ENCODE data around the gene TFAM.

The TFAM gene

DNA sequence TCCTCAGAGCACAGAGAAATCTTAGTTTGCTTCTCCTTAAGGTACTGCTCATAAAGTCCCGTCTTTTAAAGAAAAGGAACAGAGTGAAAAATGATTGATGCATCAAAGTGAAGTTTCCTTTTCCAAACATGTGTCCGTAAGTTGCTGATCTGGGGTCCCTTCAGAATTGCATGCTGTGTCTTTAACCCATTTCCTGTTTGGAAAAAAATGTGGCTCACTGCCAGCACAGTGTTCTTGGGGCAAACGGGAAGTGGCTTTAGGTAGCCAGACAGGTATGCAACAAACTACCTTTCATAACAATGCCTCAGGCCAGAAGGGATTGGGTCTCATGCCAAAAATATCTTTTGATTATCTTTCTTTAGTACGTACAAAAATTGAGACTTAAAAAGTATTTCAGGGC lies 50.9 kb downstream of the TFAM start:
- DNase-seq, result no peak

DNA sequence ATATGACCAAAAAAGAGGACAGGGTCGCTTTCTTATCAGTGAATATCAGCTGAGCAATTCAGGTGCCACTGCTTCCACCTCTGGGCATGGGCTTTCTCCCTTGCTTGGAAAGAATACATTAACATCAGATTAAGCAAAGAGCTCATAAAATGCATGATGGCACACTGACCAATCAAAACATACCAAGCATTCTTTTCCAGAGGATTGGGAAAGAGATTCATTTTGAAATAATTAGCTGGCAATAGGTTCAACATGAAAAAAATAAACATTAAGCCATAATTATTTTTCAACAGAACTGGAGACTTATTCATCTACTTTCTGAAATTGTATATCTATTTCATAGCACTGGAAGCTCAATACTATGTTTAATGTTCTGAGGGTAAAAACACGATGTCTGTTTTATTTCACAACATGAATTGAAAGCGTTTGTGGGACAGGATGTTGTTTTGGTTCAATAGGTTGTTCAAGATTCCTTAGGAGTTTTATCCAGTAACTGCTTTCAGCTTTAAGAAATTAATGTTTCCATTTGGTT lies 53.2 kb downstream of the TFAM start:
- DNase-seq, result no peak

DNA sequence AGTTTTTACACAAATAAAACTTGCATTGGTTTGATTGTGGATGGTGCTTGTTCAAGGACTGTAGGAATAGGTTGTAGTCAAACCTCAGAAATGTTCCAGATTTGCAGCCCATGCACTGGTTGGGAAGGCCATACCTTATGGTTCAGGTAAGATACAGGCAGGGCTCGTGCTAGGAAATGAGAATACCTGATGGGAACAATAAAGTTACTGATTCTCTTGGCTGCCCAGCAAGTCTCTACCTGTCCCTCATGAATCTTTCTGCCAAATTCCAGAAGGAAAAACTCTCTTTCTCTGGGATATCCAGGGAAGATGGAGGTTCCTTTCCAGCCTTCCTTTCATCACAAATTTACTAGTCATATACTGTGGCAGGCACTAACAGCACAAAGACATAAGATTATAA lies 53.8 kb downstream of the TFAM start:
- DNase-seq, result no peak

DNA sequence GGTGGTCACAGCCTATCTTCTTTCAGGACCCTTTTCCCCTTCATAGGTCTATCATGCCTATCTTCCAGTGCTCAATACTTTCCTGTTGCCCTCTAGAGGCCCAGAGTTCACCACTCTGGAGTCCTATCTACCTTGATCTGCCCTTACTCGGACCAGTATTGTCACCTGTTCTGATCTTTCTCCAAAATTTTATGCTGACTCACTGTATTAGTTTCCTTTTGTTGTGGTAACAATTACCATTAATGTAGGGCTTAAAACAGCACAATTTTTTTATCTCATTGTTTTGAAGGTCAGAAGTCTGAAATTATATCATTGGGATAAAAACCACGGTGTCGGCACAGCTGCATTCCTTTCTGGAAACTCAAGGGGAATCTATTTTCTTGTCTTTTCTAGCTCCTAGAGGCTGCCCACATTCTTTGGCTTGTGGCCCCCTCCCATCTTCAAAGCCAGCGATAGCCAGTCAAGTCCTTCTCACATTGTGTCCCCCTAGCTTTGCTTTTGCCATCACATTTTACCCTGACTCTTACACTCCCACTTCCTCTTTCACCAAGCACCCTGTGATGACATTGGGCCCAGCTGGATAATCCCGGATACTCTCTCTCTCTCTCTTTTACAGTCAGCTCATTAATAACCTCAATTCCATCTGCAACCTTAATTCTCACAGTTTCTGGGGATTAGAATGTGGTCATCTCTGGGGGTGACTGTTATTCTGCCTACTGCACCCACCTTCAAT lies 54.6 kb downstream of the TFAM start:
- DNase-seq, result no peak

DNA sequence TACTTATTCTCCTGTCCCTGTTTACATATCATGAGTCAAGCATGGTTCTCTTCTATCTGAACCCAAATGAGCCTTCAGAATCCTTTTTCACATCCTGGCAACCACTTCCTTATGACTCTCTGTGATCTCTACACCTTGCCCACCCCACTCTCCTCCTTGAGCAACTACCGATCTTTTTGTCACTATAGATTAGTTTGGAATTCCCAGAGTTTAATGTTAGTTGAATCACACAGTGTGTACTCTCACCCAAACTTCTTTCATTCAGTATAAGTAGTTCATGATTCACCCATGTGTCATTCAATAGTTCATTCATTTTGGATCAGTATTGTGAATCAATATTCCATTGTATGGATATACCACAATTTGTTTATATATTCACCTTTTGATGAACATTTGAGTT lies 55.3 kb downstream of the TFAM start:
- DNase-seq, result no peak

DNA sequence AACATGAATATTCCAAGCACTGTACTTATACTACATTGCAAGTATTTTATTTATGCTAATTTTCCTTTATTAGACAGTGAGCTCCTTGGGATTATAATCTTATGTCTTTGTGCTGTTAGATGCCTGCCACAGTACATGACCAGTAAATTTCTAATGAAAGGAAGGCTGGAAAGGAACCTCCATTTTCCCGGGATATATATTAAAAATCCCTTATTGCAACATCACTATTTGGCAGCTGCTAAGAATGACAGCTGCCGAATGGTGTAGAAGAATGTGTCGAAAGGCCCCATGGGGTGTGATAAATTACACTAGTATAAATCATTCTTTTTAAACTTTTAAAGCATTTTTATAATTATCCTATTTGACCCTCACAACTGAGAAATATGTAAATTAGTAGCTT lies 59.1 kb downstream of the TFAM start:
- DNase-seq, result no peak

DNA sequence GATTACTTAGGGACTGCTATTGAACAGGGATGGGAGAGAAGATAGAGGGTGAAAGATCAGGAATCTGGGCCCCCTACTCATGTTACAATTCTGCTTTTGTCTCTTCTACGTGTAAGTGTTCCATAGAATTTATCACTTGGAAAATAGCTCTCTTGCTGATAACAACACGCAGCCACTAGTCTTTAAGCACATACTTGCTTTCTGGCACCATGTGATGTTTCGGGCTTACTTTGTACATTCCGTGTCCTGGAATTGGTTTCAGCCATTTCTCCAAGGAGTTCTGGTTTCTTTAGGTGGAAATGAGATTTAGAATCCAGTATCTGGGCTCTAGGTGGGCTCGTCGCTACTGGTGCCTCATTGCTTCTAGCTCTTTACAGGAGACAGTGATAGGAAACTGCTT lies 59.7 kb downstream of the TFAM start:
- no peak for DNase-seq

DNA sequence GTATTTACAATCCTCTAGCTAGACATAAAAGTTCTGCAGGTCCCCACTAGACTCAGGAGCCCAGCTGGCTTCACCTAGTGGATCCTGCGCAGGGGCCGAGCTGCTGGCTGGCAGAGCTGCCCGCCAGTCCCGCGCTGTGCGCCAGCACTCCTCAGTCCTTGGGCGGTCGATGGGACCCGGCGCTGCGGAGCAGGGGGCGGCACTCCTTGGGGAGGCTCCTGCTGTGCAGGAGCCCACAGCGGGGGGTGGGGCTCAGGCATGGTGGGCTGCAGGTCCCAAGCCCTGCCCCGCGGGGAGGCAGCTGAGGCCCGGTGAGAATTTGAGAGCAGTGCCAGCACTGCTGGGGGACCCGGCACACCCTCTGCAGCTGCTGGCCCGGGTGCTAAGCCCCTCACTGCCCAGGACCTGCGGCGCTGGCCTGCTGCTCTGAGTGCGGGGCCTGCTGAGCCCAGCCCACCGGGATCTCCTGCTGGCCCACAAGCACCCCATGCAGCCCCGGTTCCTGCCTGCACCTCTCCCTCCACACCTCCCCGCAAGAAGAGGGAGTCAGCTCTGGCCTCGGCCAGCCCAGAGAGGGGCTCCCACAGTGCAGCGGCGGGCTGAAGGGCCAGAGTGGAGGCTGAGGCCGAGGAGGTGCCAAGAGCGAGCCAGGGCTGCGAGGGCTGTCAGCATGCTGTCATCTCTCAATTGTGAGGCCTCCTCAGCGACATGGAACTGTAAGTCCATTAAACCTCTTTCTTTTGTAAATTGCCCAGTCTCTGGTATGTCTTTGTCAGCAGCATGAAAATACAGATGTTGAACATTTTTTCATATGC lies 63.1 kb downstream of the TFAM start:
- DNase-seq, result no peak
